ENCODE measurements around the gene ZNF217. TPM values are rescaled to one million over a fixed set of nuclear protein-coding genes. Genes with fewer than 3 reads are reported as not detected.
"Not testable (repeated sequence)": the region's sequence is repeated elsewhere in the genome, so short reads cannot be mapped to it uniquely, and the experiment has no call there.

ZNF217 gene
- polyA plus RNA-seq, 3 donors, result 10.5 to 41.5 (median 24.4) TPM

- peak overlapping the region in 1 of 7 donors; percentile 73 for H3K27ac Mint-ChIP-seq
- 94% methylated on average over 2 of the region's 6 CpGs for WGBS (ENCODE audit: insufficient coverage)
- H3K27ac ChIP-seq (ENCODE audit: low read depth in 1 of 2, low read length in 2 of 2), result no peak overlapping the region
Observed at GRCh38 chr20:53628076-53628475, 34.4 kb upstream of the ZNF217 start.

GRCh38 chr20:53627001-53627400 is 33.4 kb upstream of the ZNF217 start:
- H3K27me3 Mint-ChIP-seq (ENCODE audit: low read depth in 3 of 3); intact Hi-C loops (cut with micrococcal nuclease); H3K79me2 ChIP-seq (ENCODE audit: insufficient read depth, low read length); H3K36me3 ChIP-seq (replicated peaks in 1 of 2; ENCODE audit: control insufficient read depth in 1 of 2, insufficient read depth in 2 of 2, low read length in 2 of 2); H3K9ac ChIP-seq (ENCODE audit: insufficient read depth, low read length, poor library complexity, severe bottlenecking); DNase-seq; H3K9me3 Mint-ChIP-seq; H3K36me3 Mint-ChIP-seq; H3K27ac Mint-ChIP-seq; H3K4me3 ChIP-seq (replicated peaks in 1 of 3; ENCODE audit: low read depth in 2 of 3, low read length in 3 of 3); H3K4me3 Mint-ChIP-seq; H3K27ac ChIP-seq (ENCODE audit: low read depth in 1 of 2, low read length in 2 of 2); H2AFZ ChIP-seq (ENCODE audit: insufficient read depth, low read depth, low read length, poor library complexity, severe bottlenecking); H3K27me3 ChIP-seq (ENCODE audit: control insufficient read depth in 2 of 2, insufficient read depth in 2 of 2, low read length in 2 of 2); H3K9me3 ChIP-seq (replicated peaks in 1 of 2; ENCODE audit: control insufficient read depth in 1 of 2, insufficient read depth in 1 of 2, low read length in 2 of 2); H4K20me1 ChIP-seq (ENCODE audit: insufficient read depth, low read length); H3K4me2 ChIP-seq (replicated peaks; ENCODE audit: extremely low read depth, low read length, poor library complexity, severe bottlenecking): not testable (repeated sequence)
- H3K4me1 Mint-ChIP-seq, result peaks cover 36% of the 10 kb centered on the region
- peaks cover 33 to 38% of the 10 kb centered on the region in 2 donors for H3K4me1 ChIP-seq (ENCODE audit: control insufficient read depth in 1 of 2, insufficient read depth in 2 of 2, low read length in 2 of 2)
- 100% methylated on average over 1 of the region's 10 CpGs for WGBS (ENCODE audit: insufficient coverage)

More at GRCh38 chr20:53628076-53628475, 34.4 kb upstream of the ZNF217 start:
- Histone ChIP-seq H4K20me1 (ENCODE audit: insufficient read depth, low read length) (no peaks in the 10 kb centered on the region), H3K4me3 (replicated peaks in 1 of 3; ENCODE audit: low read depth in 2 of 3, low read length in 3 of 3) (no peak overlapping the region), H3K4me1 (ENCODE audit: control insufficient read depth in 1 of 2, insufficient read depth in 2 of 2, low read length in 2 of 2) (peaks cover 24 to 27% of the 10 kb centered on the region in 2 donors), H2AFZ (ENCODE audit: insufficient read depth, low read depth, low read length, poor library complexity, severe bottlenecking) (no peak overlapping the region), H3K9me3 (replicated peaks in 1 of 2; ENCODE audit: control insufficient read depth in 1 of 2, insufficient read depth in 1 of 2, low read length in 2 of 2) (no peaks in the 10 kb centered on the region), H3K4me2 (replicated peaks; ENCODE audit: extremely low read depth, low read length, poor library complexity, severe bottlenecking) (no peak overlapping the region), H3K79me2 (ENCODE audit: insufficient read depth, low read length) (no peaks in the 10 kb centered on the region), H3K36me3 (replicated peaks in 1 of 2; ENCODE audit: control insufficient read depth in 1 of 2, insufficient read depth in 2 of 2, low read length in 2 of 2) (no peaks in the 10 kb centered on the region), H3K27me3 (ENCODE audit: control insufficient read depth in 2 of 2, insufficient read depth in 2 of 2, low read length in 2 of 2) (no peaks in the 10 kb centered on the region), H3K9ac (ENCODE audit: insufficient read depth, low read length, poor library complexity, severe bottlenecking) (no peak overlapping the region)
- Mint-ChIP-seq H3K4me3 (no peak overlapping the region), H3K4me1 (peaks cover 33% of the 10 kb centered on the region), H3K27me3 (ENCODE audit: low read depth in 3 of 3) (peaks cover 0 to 1% (median 0%) of the 10 kb centered on the region in 3 donors), H3K36me3 (no peaks in the 10 kb centered on the region), H3K9me3 (no peaks in the 10 kb centered on the region)
- no peak for DNase-seq
- no peak for TF ChIP-seq CTCF (IDR thresholded peaks at IDR 0.05)
- intact Hi-C loops (cut with micrococcal nuclease), result no loop called here

Data from CD14-positive monocyte (primary cell).